HG02938 (cell line): Measurements from ENCODE around the gene EPHB2.
"Not testable (repeated sequence)": the region's sequence is repeated elsewhere in the genome, so short reads cannot be mapped to it uniquely, and the experiment has no call there.

Experiments
- ATAC-seq: cut with Tn5 transposase; IDR thresholded peaks from one replicate; pipeline ENCODE4 v1.9.1; 2021; ENCODE audit warnings: mild to moderate bottlenecking, moderate library complexity; ENCODE audit not compliant: unreplicated experiment

EPHB2 gene

GRCh38 chr1:22831729-22832413 is 121.2 kb downstream of the EPHB2 start:
- ATAC-seq = no peak

- no peak for ATAC-seq
Measured at GRCh38 chr1:22832414-22832786, 121.8 kb downstream of the EPHB2 start.

- ATAC-seq = no peak
Measured at GRCh38 chr1:22833699-22834098, 123.1 kb downstream of the EPHB2 start.

- not testable (repeated sequence) for ATAC-seq
Measured at GRCh38 chr1:22834420-22834819, 123.8 kb downstream of the EPHB2 start.

GRCh38 chr1:22835636-22836319 is 125.1 kb downstream of the EPHB2 start:
- ATAC-seq = no peak

- ATAC-seq = no peak
Measured at GRCh38 chr1:22836850-22837249, 126.2 kb downstream of the EPHB2 start.

GRCh38 chr1:22837332-22837731 is 126.7 kb downstream of the EPHB2 start:
- no peak for ATAC-seq

- ATAC-seq = no peak
Measured at GRCh38 chr1:22838965-22839364, 128.3 kb downstream of the EPHB2 start.

- no peak for ATAC-seq
Measured at GRCh38 chr1:22839806-22840205, 129.2 kb downstream of the EPHB2 start.

- no peak for ATAC-seq
Measured at GRCh38 chr1:22841142-22841541, 130.5 kb downstream of the EPHB2 start.

- no peak for ATAC-seq
Measured at GRCh38 chr1:22841860-22842281, 131.2 kb downstream of the EPHB2 start.

- not testable (repeated sequence) for ATAC-seq
Measured at GRCh38 chr1:22843441-22844183, 133.0 kb downstream of the EPHB2 start.

GRCh38 chr1:22844621-22845020 is 134.0 kb downstream of the EPHB2 start:
- ATAC-seq = no peak

- no peak for ATAC-seq
Measured at GRCh38 chr1:22845398-22845935, 134.8 kb downstream of the EPHB2 start.

GRCh38 chr1:22846458-22846857 is 135.8 kb downstream of the EPHB2 start:
- ATAC-seq = no peak

GRCh38 chr1:22847249-22847648 is 136.6 kb downstream of the EPHB2 start:
- ATAC-seq = no peak

GRCh38 chr1:22847709-22848108 is 137.1 kb downstream of the EPHB2 start:
- ATAC-seq = no peak

- ATAC-seq = no peak
Measured at GRCh38 chr1:22848405-22848804, 137.8 kb downstream of the EPHB2 start.

GRCh38 chr1:22849770-22850169 is 139.1 kb downstream of the EPHB2 start:
- no peak for ATAC-seq

- no peak for ATAC-seq
Measured at GRCh38 chr1:22850281-22850680, 139.6 kb downstream of the EPHB2 start.

- ATAC-seq = no peak
Measured at GRCh38 chr1:22850681-22851080, 140.0 kb downstream of the EPHB2 start.

- ATAC-seq = no peak
Measured at GRCh38 chr1:22851517-22851916, 140.9 kb downstream of the EPHB2 start.
